ENCODE results near the gene ABHD2. TPM values are rescaled to one million over a fixed set of nuclear protein-coding genes. Genes with fewer than 3 reads are reported as not detected.

ABHD2 gene
- total and polyA plus RNA-seq, 9 donors, result 17.0 to 107 (median 89.5) TPM

- Histone ChIP-seq H3K27ac (no peak overlapping the region), H3K4me1 (ENCODE audit: insufficient read depth) (no peaks in the 10 kb centered on the region), H3K27me3 (no peaks in the 10 kb centered on the region), H3K9me3 (no peaks in the 10 kb centered on the region), H3K36me3 (no peaks in the 10 kb centered on the region), H3K4me3 (no peak overlapping the region)
- intact Hi-C loops (cut with DNase I), result no loop called here
- no peak for DNase-seq
- no peak for TF ChIP-seq CTCF (IDR thresholded peaks at IDR 0.05)
- 84 to 97% (median 87%) methylated on average over 6 of the region's 6 CpGs for WGBS, 3 donors
These were observed 67.4 kb downstream of the ABHD2 start for GRCh38 chr15:89155656-89156055.

GRCh38 chr15:89157061-89157460, 68.8 kb downstream of the ABHD2 start:
- no peaks in the 10 kb centered on the region for H3K36me3 ChIP-seq
- H3K27me3 ChIP-seq, result no peaks in the 10 kb centered on the region
- H3K9me3 ChIP-seq, result no peaks in the 10 kb centered on the region
- intact Hi-C loops (cut with DNase I), result no loop called here
- H3K27ac ChIP-seq, result no peak overlapping the region
- no peak for DNase-seq
- H3K4me1 ChIP-seq (ENCODE audit: insufficient read depth), result no peaks in the 10 kb centered on the region
- whole genome bisulfite sequencing, 3 donors, result 32 to 43% (median 42%) methylated on average over 1 of the region's 1 CpG
- H3K4me3 ChIP-seq, result no peak overlapping the region
- no peak for TF ChIP-seq CTCF (IDR thresholded peaks at IDR 0.05)
- no peak for TF ChIP-seq POLR2A (IDR thresholded peaks at IDR 0.05)
- no peak for TF ChIP-seq EP300 (IDR thresholded peaks at IDR 0.05)

- Histone ChIP-seq H3K27ac (no peak overlapping the region), H3K36me3 (no peaks in the 10 kb centered on the region), H3K4me1 (ENCODE audit: insufficient read depth) (no peaks in the 10 kb centered on the region), H3K4me3 (no peak overlapping the region), H3K9me3 (no peaks in the 10 kb centered on the region), H3K27me3 (no peaks in the 10 kb centered on the region)
- TF ChIP-seq EP300 (IDR thresholded peaks at IDR 0.05) (no peak), POLR2A (IDR thresholded peaks at IDR 0.05) (no peak), CTCF (IDR thresholded peaks at IDR 0.05) (no peak)
- no peak for DNase-seq
- intact Hi-C loops (cut with DNase I), result no loop called here
- WGBS, 3 donors, result 61 to 79% (median 71%) methylated on average over 4 of the region's 4 CpGs
These were observed 69.8 kb downstream of the ABHD2 start for GRCh38 chr15:89157918-89158564.

GRCh38 chr15:89161666-89162065, 73.4 kb downstream of the ABHD2 start:
- Histone ChIP-seq H3K27me3 (no peaks in the 10 kb centered on the region), H3K36me3 (no peaks in the 10 kb centered on the region), H3K4me1 (ENCODE audit: insufficient read depth) (peaks cover 5% of the 10 kb centered on the region), H3K4me3 (no peak overlapping the region), H3K9me3 (no peaks in the 10 kb centered on the region), H3K27ac (no peak overlapping the region)
- intact Hi-C loops (cut with DNase I), result no loop called here
- no peak for DNase-seq
- TF ChIP-seq EP300 (IDR thresholded peaks at IDR 0.05) (no peak), CTCF (IDR thresholded peaks at IDR 0.05) (no peak), POLR2A (IDR thresholded peaks at IDR 0.05) (no peak)
- 77 to 87% (median 86%) methylated on average over 3 of the region's 3 CpGs for WGBS, 3 donors

All from ovary (tissue), 9 donors.